Tibial artery (tissue), 4 donors: Measurements from ENCODE around the gene CUL3.

ENCODE experiments used
- DNase-seq, 2 donors: peaks; one replicate each; pipeline ENCODE4 v3.0.0-alpha.2; 2019
- H3K27ac ChIP-seq, 2 donors: fragments of 200-600 bp; sonication (generic) in 1 of 2; 1 replicate in 1 of 2; 2 replicates in 1 of 2; pipeline ENCODE4 v1.5.1; 2018 to 2019; ENCODE audit warnings: mild to moderate bottlenecking in 1 of 2
- H3K27me3 ChIP-seq, 2 donors: fragments of 200-600 bp; sonication (generic) in 1 of 2; one replicate each; pipeline versions ENCODE4 v1.5.1 to v1.6.0; 2016 to 2019
- H3K36me3 ChIP-seq, 3 donors: fragments of 200-600 bp; sonication (generic) in 2 of 3; one replicate each; pipeline ENCODE4 v1.5.1; 2016 to 2019; ENCODE audit warnings: mild to moderate bottlenecking in 2 of 3
- H3K4me1 ChIP-seq, 4 donors: fragments of 200-600 bp; sonication (generic) in 2 of 4; 1 replicate in 3 of 4; 2 replicates in 1 of 4; pipeline ENCODE4 v1.5.1; 2016 to 2019
- H3K4me3 ChIP-seq, 2 donors: fragments of 200-600 bp; sonication (generic) in 1 of 2; 1 replicate in 1 of 2; 2 replicates in 1 of 2; pipeline ENCODE4 v1.5.1; 2018 to 2019; ENCODE audit warnings: mild to moderate bottlenecking in 2 of 2
- H3K9me3 ChIP-seq, 3 donors: fragments of 200-600 bp; sonication (generic) in 1 of 3; one replicate each; pipeline ENCODE4 v1.5.1; 2016 to 2019
- CTCF ChIP-seq, 2 experiments: fragments of 200-600 bp in 1 of 2; fragments of 450-650 bp in 1 of 2; IDR thresholded peaks; one replicate each; pipeline ENCODE4 v1.5.1; 2017 to 2019; ENCODE audit warnings: antibody characterized with exemption in 2 of 2, mild to moderate bottlenecking in 1 of 2, moderate library complexity in 1 of 2
- intact Hi-C: fragments of 100-400 bp; cut with DNase I; formaldehyde crosslinking; loops from one replicate; pipeline ENCODE4 v1.15.0; 2023; ENCODE audit warnings: low total_unique reads

CUL3 gene

DNA sequence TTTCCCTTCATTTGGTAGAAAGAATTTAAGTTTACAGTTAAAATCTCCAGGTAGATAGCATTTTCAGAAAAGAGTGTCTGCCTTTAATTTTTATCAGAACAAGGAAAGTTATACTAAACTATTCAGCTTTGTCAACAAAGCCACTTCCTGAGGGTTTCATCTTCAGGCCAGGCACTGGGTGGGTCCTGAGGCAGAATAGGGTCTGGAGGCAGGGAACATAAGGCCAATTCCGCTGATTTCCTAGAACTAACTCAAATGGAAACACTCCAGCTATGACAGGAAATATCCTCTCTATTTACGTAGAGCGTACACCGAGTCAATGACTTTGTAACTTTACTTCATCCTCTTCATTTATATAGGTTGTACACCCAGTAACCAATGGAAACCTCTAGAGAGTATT, 150.5 kb downstream of the CUL3 start:
- no peaks in the 10 kb centered on the region for H3K36me3 ChIP-seq
- no peaks in the 10 kb centered on the region for H3K9me3 ChIP-seq
- H3K4me1 ChIP-seq, result no peaks in the 10 kb centered on the region
- H3K27ac ChIP-seq, result no peak overlapping the region
- TF ChIP-seq CTCF (IDR thresholded peaks at IDR 0.05), result no peak
- intact Hi-C loops, result no loop called here
- H3K27me3 ChIP-seq, result no peaks in the 10 kb centered on the region
- H3K4me3 ChIP-seq, result no peak overlapping the region
- no peak for DNase-seq

DNA sequence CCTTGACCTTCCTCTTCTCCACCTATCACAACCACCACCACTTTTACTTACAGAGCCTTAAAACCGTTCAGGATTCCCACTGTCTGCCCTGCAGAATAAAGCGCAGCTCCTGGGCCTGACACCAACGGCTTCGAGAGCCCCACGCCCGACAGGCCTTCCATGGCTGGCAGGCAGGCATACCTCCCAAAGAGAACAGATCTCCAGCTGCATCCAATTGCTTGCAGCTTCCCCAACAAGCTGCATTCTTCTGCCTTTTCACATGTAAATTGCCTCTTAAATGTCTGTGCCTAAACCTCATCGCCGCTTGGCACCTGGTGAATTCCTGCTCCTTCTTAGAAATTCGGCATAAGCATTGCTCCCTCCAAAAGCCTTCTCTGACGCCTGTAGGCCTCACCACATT, 151.7 kb downstream of the CUL3 start:
- no peak overlapping the region for H3K4me3 ChIP-seq
- H3K27ac ChIP-seq, result no peak overlapping the region
- no peaks in the 10 kb centered on the region for H3K36me3 ChIP-seq
- no peak for DNase-seq
- no peaks in the 10 kb centered on the region for H3K27me3 ChIP-seq
- TF ChIP-seq CTCF (IDR thresholded peaks at IDR 0.05), result no peak
- H3K4me1 ChIP-seq, result no peaks in the 10 kb centered on the region
- H3K9me3 ChIP-seq, result no peaks in the 10 kb centered on the region
- intact Hi-C loops, result no loop called here

DNA sequence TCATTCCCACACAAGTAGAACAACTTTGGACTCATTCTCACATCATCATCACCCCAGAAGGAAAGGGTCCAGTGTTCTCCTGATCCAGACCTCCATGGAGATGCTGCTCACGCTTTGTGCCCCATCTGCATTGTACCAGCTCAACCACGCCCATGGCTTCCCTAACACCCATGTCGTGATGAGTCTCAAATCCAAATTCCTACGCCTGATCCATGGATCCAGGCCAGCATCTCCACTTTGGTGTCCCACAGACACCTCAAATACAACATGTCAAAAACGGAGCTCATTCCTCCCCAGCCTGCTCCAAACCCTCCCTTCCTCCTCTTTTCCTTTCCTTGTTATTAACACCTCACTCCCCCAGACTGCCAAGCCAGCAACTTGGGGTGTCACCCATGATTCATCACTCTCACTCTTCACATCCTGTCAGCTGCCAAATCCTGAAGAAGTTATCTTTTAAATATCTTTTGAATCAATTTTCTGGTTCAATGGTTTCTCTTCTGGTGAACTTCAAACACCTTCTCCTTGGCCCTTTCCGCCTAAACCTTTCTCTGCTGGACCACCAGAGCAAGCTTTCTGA, 153.1 kb downstream of the CUL3 start:
- Histone ChIP-seq H3K27ac (no peak overlapping the region), H3K36me3 (no peaks in the 10 kb centered on the region), H3K4me1 (no peaks in the 10 kb centered on the region), H3K27me3 (no peaks in the 10 kb centered on the region), H3K9me3 (no peaks in the 10 kb centered on the region), H3K4me3 (no peak overlapping the region)
- no peak for DNase-seq
- intact Hi-C loops, result no loop called here
- no peak for TF ChIP-seq CTCF (IDR thresholded peaks at IDR 0.05)

GRCh38 chr2:224429441-224429810, 155.7 kb downstream of the CUL3 start:
- no peak for TF ChIP-seq CTCF (IDR thresholded peaks at IDR 0.05)
- H3K4me3 ChIP-seq, result no peak overlapping the region
- no peaks in the 10 kb centered on the region for H3K9me3 ChIP-seq
- intact Hi-C loops, result no loop called here
- H3K27ac ChIP-seq, result no peak overlapping the region
- H3K27me3 ChIP-seq, result no peaks in the 10 kb centered on the region
- no peaks in the 10 kb centered on the region for H3K4me1 ChIP-seq
- no peaks in the 10 kb centered on the region for H3K36me3 ChIP-seq
- DNase-seq, result no peak

DNA sequence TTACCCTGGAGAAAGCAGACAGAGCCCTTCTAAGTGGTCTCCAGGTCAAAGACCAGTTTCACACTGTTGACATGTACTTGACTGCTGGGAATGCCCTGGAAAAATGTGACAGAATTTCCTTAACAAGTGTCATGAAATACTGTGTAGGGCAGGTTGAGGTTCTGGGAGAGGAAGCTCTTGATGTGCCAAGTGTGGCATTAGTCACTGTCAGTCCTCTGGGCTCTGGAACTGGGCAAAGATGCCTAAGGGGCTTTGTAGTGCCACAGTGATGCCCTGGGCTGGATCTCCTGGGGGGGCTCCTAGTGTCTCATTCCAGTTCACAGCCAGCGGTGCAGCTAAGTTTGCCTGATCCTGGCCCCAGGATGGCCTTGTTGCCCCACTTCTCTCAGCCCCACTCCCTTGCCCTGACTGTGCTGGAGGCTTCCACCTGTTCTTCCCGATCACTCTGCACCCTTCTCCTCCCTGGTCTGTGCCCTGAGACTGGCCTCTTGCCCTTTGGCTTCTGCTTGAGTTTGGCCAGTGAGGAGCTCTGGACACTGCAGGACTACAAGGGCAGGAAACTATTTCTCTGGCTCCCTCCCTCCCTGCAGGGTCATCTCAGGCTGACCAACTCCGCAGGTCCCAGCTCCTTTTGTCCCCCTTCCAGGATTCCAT, 156.2 kb downstream of the CUL3 start:
- no peaks in the 10 kb centered on the region for H3K36me3 ChIP-seq
- H3K9me3 ChIP-seq, result no peaks in the 10 kb centered on the region
- H3K27ac ChIP-seq, result no peak overlapping the region
- H3K4me3 ChIP-seq, result no peak overlapping the region
- intact Hi-C loops, result no loop called here
- no peaks in the 10 kb centered on the region for H3K27me3 ChIP-seq
- DNase-seq, result no peak
- H3K4me1 ChIP-seq, result no peaks in the 10 kb centered on the region
- TF ChIP-seq CTCF (IDR thresholded peaks at IDR 0.05), result no peak

GRCh38 chr2:224427471-224427870, 157.7 kb downstream of the CUL3 start:
- Histone ChIP-seq H3K27me3 (no peaks in the 10 kb centered on the region), H3K27ac (no peak overlapping the region)
- intact Hi-C loops, result no loop called here

More at GRCh38 chr2:224427471-224427870, 157.7 kb downstream of the CUL3 start:
- Histone ChIP-seq H3K4me1 (no peaks in the 10 kb centered on the region), H3K4me3 (no peak overlapping the region), H3K36me3 (no peaks in the 10 kb centered on the region), H3K9me3 (no peaks in the 10 kb centered on the region)
- TF ChIP-seq CTCF (IDR thresholded peaks at IDR 0.05), result no peak
- no peak for DNase-seq
